Kidney epithelial cell (primary cell): ENCODE data around the gene P2RY6. TPM values are rescaled to one million over a fixed set of nuclear protein-coding genes. Genes with fewer than 3 reads are reported as not detected.

Source experiments
- DNase-seq: peaks from one replicate; pipeline ENCODE4 v3.0.0-alpha.2; 2010; ENCODE audit warnings: low read depth
- H3K27me3 ChIP-seq: 2 replicates; pipeline ENCODE4 v1.6.0; 2011; ENCODE audit warnings: low read length; ENCODE audit not compliant: control insufficient read depth, insufficient read depth
- H3K36me3 ChIP-seq: 2 replicates; pipeline ENCODE4 v1.5.1; 2011; ENCODE audit warnings: low read length; ENCODE audit not compliant: control insufficient read depth, insufficient read depth
- H3K4me3 ChIP-seq: 2 replicates; pipeline ENCODE4 v1.5.1; 2011; ENCODE audit warnings: low read depth, mild to moderate bottlenecking, control low read depth, low read length
- total RNA-seq: library from RNA; depleted of rRNA; stranded (reverse); fragments of >200 nt; gene quantifications from 2 replicates; pipeline ENCODE4 v1.2.3, GENCODE V29; 2015
- TF ChIP-seq, protein P1 (sequence below): IDR thresholded peaks from 2 replicates; pipeline ENCODE4 v1.5.1; 2011; ENCODE audit warnings: mild to moderate bottlenecking, moderate library complexity, low read length, control low read depth, inconsistent platforms; ENCODE audit not compliant: insufficient read depth, poor library complexity, severe bottlenecking

The P2RY6 gene
- total RNA-seq, 1 donor from 2014 or later = 6.1 TPM

DNA sequence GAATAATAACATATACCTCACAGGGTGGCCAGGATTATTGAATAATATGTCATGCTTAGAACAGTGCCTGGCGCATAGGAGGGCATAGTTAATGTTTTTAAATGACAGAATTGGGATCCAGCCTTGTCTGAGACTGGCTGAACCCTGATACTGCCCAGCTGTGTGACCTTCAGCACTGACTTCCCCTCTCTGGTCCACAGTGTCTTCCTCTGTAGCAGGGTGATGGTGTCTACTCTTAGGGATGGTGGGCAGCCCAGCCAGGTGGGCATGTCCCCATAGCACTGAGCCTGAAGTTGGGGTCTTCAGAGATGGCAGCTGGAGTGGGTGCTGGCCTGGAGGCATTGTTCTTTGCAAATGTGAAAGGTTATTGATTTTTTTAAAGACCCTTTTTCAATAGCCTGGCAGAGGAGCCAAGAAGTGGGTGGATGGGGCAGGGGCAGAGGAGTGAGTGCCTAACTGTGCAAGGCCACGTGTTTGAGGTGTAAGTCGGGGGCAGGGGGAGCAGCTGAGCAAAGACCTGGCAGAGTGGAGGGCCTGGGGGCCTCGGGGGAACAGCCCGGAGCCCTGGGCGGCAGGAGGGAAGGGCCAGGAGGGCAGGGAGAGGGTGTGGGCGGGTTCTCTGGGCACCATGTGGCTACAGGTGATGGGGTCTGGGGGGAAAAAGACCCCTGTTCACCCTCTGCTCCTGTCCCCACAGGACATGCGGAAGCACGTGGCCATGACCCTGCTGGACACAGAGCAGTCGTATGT lies 74.2 kb downstream of the P2RY6 start:
- H3K4me3 ChIP-seq = no peak overlapping the region
- no peak for DNase-seq
- TF ChIP-seq, protein P1, sequence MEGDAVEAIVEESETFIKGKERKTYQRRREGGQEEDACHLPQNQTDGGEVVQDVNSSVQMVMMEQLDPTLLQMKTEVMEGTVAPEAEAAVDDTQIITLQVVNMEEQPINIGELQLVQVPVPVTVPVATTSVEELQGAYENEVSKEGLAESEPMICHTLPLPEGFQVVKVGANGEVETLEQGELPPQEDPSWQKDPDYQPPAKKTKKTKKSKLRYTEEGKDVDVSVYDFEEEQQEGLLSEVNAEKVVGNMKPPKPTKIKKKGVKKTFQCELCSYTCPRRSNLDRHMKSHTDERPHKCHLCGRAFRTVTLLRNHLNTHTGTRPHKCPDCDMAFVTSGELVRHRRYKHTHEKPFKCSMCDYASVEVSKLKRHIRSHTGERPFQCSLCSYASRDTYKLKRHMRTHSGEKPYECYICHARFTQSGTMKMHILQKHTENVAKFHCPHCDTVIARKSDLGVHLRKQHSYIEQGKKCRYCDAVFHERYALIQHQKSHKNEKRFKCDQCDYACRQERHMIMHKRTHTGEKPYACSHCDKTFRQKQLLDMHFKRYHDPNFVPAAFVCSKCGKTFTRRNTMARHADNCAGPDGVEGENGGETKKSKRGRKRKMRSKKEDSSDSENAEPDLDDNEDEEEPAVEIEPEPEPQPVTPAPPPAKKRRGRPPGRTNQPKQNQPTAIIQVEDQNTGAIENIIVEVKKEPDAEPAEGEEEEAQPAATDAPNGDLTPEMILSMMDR = no peak
- H3K27me3 ChIP-seq = no peaks in the 10 kb centered on the region
- no peaks in the 10 kb centered on the region for H3K36me3 ChIP-seq

- TF ChIP-seq, protein P1 = no peak
- DNase-seq = no peak
- no peak overlapping the region for H3K4me3 ChIP-seq
- H3K36me3 ChIP-seq = no peaks in the 10 kb centered on the region
- H3K27me3 ChIP-seq = no peaks in the 10 kb centered on the region
Measured at GRCh38 chr11:73347067-73347466, 74.9 kb downstream of the P2RY6 start.

Other genes with a start within 250 kb of the P2RY6 start
- gene FCHSD2, start 130.0 kb upstream of the P2RY6 start, total RNA-seq = 13.2 and 13.6 TPM in 2 replicates
- gene P2RY2, start 54.1 kb upstream of the P2RY6 start, total RNA-seq = 4.2 and 4.5 TPM in 2 replicates
- 25.5 and 31.1 TPM in 2 replicates for gene ARHGEF17, start 35.9 kb downstream of the P2RY6 start, total RNA-seq
- gene RELT, start 104.1 kb downstream of the P2RY6 start, total RNA-seq = 7.5 and 8.0 TPM in 2 replicates